SK-N-SH (cell line): ENCODE data around the gene THTPA.

Source experiments
- CHD2 ChIP-seq: fragments of 150-350 bp; IDR thresholded peaks from 2 replicates; pipeline ENCODE4 v1.6.1; 2018; ENCODE audit warnings: low read length; ENCODE audit not compliant: partially characterized antibody
- CTCF ChIP-seq: fragments of 200-600 bp; sonication (generic); IDR thresholded peaks from 2 replicates; pipeline ENCODE4 v1.6.1; 2017; ENCODE audit warnings: antibody characterized with exemption, mild to moderate bottlenecking, moderate library complexity
- ELF1 ChIP-seq: IDR thresholded peaks from 2 replicates; pipeline ENCODE4 v1.4.0; 2012
- EP300 ChIP-seq, 2 experiments: IDR thresholded peaks; 2 replicates each; pipeline versions ENCODE4 v1.4.0 to v1.6.1; 2012; ENCODE audit warnings: borderline replicate concordance in 1 of 2, low read depth in 1 of 2, low read length in 1 of 2
- GATA2 ChIP-seq: sonication (generic); formaldehyde crosslinking; IDR thresholded peaks from 2 replicates; pipeline ENCODE4 v1.5.0; 2020; ENCODE audit warnings: mild to moderate bottlenecking, missing genetic modification reagents
- MEF2A ChIP-seq: IDR thresholded peaks from 2 replicates; pipeline ENCODE4 v1.4.0; 2012; ENCODE audit warnings: low read depth, borderline replicate concordance
- NFIC ChIP-seq: IDR thresholded peaks from 2 replicates; pipeline ENCODE4 v1.4.0; 2012; ENCODE audit warnings: borderline replicate concordance
- REST ChIP-seq: IDR thresholded peaks from 2 replicates; pipeline ENCODE4 v1.6.1; 2012; ENCODE audit warnings: mild to moderate bottlenecking, low read depth, low read length, moderate library complexity
- RFX5 ChIP-seq: IDR thresholded peaks from 2 replicates; pipeline ENCODE4 v1.6.1; 2012; ENCODE audit warnings: mild to moderate bottlenecking, improper control_type of control experiment, low read length
- USF1 ChIP-seq: IDR thresholded peaks from 2 replicates; pipeline ENCODE4 v1.4.0; 2012; ENCODE audit warnings: low read depth, borderline replicate concordance

- TF ChIP-seq GATA2 (CRISPR knock-in tag) (no peak), USF1 (no peak), CTCF (no peak), NFIC (no peak), REST (no peak), MEF2A (no peak), RFX5 (no peak), ELF1 (no peak), EP300 (IDR thresholded peaks at IDR 0.05; ENCODE audit: borderline replicate concordance in 1 of 2, low read depth in 1 of 2, low read length in 1 of 2) (no peak), CHD2 (peak; percentile 93)
These were observed 42.9 kb upstream of the THTPA start for GRCh38 chr14:23513005-23513817.
